Stimulated activated CD4-positive, alpha-beta T cell treated with anti-CD3 and anti-CD28 coated beads, Interleukin-12 subunit alpha, Interleukin-12 subunit beta, amount 100 ng/mL, for 24 hours (primary cell): Measurements from ENCODE around the gene PNKP.

Experiments used
- DNase-seq, 2 experiments: peaks; one replicate each; pipeline ENCODE4 v3.0.0-alpha.2; 2020; ENCODE audit warnings: low read depth in 2 of 2

Gene PNKP

DNA sequence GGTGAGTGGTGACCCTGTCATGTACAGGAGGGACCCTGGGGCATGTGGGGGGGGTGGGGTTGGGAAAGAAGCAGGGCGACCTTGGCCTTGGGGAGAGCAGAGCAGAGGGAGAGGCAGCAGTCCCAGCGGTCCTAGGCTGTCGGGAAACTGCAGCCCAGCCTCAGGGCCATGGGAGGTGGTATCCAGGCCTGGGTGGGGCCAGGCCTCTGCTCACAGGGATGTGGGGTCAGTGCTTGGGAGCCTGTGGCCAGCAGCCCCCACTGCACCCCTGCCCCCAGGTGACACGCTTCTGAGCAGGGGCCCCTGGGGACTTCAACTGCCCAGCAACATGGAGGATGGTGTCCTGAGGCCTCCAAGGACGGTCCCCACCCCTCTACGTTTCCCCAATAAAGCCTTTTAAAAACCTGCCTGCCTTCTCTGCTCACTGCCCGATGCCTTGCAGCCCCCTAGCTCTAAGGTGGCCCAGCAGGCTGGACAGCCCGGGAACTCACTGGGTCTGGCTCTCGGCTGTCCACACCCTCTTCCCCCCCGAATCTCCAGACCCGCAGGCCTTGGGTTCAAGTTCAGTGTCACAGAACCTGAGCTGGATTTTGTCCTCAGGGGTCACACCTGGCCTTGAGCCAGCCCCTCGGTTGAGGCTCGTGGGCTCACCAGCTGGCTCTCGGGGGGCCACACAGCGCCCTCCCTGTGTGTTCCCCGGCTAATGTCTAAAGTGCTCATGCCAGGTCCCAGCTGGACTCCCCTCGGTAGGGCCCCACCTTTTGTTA, 6.9 kb downstream of the PNKP start:
- DNase-seq = no peak

DNA sequence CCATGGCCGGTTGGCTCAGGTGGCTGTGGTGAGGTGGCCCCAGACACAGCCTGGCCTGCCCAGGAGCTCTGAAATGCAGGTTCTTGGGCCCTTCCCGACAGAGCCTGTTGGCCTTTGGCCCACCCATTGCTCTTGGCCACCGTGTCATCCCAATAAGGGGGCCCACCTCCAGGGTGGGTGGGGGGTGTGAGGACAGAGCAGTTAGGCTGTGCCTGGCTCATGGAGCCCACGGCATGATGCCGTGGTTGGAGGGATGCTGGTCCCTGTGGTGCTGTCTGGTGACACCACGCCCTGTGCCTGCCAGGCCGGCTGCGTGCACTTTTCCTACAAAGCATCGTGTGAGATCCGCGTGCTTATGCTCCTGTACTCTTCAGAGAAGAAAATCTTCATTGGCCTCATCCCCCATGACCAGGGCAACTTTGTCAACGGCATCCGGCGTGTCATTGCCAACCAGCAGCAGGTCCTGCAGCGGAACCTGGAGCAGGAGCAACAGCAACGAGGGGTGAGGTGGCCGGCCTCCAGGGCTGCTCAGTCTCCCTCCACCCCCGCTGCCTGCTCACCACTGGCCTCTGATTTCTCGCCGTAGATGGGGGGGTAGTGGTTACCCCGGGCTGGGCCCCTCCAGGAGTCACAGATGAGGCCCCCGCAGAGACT, 7.6 kb downstream of the PNKP start:
- no peak for DNase-seq

DNA sequence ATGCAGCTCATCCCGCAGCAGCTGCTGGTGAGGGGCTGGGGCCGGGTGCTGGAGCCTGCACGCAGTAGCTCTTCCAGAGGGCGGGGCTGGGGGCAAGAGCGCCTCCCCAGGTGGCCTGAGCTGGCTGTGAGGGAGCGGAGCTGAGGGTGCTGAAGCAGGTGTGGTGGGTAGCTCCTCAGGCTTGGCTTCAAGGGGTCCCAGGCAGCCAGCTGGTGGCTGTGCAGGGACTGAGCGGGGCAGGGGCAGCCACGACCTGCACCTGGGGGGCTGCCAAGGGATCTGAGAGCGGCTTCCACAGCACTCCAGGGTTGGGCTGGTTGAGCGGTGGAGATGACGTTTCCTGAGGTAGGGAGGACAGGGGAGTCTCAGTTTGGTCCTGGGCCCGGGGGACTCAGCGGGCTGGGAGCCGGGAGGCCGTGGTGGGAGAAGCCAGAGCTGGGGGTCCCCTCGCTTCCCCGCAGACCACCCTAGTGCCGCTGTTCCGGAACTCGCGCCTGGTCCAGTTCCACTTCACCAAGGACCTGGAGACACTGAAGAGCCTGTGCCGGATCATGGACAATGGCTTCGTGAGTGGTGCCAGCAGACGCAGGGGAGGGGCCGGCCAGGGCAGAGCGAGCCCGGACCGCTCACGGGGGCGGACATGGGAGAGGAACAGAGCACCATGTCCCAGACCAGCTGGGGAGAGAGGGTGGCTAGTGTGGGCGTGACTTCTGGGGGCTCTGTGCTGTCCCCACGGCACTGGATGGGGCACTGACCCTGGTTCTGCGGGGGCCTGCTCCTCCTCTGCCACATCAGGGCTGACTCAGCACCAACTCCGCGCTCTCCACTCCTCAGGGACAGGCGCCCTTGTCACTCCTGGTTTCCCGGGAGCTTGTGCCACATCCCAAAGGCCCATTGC, 9.0 kb downstream of the PNKP start:
- no peak for DNase-seq

DNA sequence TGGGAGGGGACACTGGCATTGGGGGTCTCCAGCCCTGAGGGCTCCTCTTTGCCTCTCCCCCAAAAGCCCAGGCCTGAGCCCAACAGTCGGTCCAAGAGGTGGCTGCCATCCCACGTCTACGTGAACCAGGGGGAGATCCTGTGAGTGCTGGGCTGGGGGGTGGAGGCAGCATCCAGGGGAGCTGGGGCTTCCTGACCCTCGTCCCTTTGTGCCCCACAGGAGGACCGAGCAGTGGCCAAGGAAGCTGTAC, 9.6 kb downstream of the PNKP start:
- no peak for DNase-seq

DNA sequence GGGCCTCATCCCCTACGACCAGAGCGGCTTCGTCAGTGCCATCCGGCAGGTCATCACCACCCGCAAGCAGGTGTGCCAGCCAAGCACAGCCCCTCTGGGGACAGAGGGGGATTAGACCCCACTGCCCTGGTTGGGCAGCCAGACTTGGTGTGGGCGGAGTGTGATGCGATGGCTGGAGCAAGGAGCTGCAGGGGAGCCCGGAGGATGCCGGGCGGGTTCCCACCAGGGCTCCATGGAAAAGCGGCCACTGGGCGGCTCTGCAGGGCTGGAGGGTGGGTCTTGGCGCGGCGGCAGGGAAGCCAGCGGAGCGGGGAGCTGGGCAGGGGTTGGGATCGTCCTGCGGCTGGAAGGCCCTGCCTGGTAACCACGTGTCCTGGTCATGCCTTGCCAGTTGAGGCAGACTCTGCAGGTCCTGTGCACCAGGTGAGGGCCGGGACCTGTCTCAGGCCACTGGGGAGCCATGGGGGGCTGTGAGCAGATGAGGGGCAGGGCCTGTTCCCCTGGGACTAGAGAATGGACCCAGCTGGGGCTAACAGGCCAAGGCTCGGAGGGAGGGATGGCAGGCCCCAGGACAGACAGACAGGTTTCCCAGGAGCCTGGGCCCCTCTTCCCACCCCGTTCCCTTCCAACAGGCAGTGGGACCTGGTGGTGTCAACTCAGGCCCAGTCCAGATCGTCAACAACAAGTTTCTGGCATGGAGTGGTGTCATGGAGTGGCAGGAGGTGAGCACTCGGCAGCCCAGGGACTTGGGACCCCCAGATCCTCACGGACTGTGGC, 10.1 kb downstream of the PNKP start:
- no peak for DNase-seq

DNA sequence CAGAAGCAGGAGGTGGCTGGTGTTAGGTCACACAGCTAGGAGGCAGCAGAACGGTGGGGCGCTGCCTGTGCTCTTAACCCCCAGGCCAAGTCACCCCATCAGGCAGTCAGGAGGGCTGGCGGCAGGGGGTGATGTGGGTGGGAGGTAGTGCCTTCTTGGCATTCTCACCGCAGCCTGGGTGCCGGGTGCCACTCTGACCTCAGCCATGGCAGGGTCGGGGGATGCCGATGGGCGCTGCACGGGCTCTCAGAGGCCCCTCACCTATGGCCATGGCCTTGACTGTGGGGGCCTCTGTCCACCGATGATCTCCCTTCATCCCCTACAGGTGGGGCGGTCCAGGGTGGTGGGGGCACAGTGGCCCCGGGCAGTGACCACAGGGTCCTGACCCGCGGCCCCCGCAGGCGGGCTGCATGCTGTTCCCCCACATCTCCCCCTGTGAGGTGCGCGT, 10.8 kb downstream of the PNKP start:
- DNase-seq = no peak

DNA sequence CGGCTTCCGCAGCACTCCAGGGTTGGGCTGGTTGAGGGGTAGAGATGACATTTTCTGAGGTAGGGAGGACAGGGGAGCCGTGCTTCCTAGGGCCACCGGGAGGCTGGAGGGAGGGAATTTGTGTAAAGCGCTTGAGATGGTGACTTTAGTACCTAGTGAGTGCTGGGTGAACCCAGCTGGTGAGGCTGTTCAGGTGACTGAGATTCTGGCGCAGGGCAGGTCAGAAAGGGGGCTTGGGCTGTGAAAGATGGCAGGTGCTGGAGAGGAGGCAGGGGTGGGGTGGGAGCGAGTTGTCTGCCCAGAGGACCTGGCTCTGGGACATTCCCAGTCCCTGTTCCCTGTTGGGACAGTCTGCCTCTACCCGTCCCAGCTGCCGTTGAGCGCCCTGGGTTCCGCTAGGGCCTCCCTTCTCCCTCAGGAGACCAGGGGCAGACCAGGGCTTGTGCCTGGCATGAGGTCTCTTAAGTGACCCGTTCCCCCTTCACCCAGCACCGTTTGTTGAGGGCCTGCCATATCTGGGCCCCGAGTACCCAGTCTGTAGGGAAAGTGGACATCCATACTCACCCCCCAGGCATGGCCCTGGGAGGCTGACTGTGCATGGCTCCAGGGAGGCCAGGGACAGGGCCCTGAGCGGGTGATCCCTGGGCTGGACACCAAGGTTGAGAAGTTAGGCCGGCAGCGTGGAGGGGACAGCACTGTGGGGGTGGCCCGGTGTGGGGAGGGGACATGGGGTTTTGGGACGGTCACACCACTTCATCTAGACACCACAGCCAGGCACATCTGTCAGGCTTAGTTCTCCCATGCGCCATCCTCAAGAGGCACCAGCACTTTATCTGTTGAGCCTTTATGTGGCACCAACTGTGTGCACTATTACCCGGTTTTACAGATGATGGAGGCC, 11.5 kb downstream of the PNKP start:
- DNase-seq = no peak

DNA sequence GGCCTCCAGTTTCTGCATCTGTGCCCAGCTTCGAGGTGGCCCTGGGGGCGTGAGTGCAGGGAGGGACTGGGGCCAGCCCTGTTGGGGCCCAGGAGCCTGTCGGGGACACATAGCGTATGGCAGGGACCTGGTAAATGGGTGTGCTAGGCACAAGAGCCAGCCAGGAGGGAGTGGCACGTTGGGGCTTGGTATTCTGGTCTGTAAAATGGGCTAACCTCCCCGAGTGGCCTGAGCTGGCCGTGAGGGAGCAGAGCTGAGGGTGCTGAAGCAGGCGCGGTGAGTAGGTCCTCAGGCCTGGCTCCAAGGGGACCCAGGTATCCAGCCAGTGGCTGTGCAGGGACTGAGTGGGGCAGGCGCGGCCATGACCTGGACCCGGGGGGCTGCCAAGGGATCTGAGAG, 12.1 kb downstream of the PNKP start:
- no peak for DNase-seq

DNA sequence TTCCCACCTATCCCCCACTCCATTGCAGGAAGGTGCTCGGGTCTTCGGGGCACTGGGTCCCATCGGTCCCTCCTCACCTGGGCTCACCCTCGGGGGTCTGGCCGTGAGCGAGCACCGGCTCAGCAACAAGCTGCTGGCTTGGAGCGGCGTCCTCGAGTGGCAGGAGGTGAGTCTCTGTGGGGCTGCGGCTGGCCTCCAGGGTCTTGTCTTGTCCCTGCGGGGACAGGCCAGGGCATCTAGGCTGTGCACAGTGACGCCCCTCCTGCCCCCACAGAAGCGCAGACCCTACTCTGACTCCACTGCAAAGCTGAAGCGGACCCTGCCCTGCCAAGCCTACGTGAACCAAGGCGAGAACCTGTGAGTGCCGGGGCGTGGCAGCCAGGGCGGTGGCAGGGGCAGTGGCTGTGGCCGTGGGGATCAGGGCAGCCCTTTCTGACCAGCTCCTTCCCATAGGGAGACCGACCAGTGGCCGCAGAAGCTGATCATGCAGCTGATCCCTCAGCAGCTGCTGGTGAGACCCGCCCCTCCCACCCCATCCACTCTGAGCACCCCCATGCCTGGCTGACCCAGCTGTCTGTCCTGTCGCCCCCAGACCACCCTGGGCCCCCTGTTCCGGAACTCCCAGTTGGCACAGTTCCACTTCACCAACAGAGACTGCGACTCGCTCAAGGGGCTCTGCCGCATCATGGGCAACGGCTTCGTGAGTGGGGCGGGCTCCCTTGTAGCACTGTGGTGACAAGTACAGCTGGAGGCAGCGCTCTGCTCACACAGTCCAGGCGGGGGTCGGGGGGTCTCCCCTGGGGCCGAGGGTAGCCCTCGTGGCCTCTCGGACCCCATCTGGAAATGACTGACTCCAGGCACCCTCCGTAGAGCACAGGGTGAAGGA, 12.8 kb downstream of the PNKP start:
- DNase-seq = no peak

DNA sequence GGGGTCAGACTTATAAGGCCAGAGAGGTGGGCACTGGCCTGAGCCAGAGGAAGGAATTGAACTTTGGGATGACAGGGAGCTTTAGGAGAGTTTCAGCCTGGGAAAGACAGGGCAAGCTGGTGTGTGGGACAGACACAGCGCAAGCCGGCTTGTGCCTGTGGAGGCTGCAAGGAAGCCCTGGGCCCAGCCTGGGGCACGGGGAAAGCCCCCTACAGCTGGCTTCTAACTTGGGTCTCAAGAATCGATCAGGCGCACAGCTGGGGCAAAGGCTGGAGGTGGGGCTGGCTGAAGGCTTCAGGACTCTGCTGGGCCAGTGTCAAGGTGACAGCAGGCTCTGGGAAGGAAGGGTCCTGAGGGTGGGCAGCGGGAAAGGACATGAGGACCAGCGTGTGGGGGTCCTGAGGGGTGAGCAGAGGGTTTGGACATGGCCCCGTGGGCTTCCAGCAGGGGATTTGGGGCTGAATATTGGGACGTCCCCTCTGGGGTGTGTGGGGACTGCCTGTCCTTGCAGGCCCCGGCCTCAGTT, 13.5 kb downstream of the PNKP start:
- no peak for DNase-seq

DNA sequence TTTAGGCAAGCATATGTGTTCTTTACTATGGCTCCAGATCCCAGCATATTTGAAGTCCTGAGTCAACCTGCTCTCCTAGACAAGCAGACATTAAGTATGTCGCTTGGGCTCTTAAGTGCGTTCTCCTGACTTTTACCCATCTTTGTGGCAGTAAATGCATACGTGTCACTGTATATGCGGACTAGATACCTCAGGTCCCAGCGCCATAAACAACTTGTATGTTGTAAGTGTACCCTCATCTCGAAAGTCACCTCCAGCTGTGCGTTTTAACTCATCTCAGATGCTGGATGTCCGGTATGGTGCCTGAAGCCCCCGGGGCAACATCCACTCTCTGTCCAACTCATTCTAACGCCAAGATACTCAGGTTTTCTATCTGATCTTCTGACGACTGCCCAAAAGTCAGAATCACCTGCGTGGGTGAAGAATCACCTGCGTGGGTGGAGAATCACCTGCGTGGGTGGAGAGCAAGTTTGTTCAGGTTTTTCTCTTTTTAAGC, 14.7 kb downstream of the PNKP start:
- DNase-seq = no peak

DNA sequence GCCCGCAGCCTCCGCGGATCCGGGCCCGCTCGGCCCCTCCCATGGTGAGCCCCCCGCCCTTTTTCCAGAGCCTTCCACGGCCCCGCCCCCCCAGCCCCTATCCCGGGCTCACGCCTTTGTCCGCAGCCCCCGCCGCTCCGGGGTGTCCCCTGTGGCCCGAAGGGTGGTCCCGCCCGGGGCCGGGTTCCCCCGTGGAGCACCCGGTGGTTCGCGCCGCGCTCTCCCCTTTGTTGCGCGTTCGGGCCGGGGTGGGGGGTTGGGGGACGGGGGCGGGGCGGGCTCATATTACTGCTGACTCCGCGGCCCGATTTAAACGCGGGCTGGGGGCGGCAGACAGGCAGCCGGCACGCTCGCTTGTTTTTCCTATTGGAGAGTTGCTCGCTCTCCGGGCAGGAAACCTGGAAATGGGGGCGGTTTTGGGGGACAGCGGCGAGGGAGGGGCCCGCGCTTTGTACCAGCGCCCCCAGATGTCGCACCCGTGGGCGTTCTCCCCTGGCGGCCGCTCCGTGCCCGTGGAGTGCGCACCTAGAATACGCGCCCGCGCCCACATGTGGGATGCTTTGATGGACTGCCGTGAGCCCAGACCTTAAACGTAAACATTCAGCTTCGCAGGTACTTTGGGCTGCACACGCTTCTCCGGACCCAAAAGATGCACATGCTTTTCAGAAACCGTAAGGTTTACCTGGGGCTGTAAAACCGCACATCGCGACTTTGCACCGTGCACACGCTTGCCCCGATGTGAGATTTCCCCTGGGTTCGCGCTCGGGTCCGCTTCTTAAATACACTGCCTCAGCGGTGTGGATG, 15.7 kb downstream of the PNKP start:
- no peak for DNase-seq

DNA sequence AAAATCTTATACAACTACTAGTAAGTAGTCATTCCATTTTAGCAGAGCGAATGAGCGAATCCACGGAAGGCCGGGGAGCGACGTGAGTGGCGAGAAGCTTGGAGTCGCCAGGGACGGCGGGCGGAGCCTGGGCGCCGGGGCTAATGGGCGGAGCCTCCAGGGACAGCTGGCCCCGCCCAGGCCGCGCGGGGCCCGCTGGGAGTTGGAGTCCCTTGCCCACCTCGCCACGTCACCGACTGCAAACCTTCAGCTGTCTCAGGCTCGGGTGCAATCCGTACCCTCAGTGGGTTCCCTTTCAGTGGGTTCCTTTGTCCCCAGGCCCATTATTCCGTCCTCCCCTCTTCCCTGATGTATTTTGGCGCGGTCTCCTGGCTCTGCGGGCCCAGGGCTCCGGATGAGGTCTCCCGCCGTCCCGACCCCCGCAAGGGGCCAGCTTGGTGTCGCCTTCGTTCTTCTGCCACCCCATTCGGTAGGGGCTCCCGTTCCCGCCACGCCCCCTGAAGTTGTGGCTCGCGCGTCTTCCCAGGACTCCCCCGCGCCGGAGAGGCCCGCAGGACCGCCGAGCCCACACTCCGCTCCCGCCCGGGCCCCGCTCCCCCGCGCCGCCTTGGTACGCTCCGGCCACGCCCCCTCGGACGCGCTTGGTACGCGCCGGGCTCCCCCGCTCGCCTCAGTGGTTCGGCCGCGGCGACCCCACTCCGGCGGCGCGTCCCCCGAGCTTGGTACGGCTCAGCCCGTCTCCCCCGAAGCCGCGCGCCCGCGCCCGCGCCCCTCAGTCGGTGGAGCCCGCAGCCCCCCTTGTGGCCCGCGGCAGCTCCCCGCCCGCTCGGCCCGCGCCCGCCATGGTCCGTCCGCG, 16.7 kb downstream of the PNKP start, which contains the start of gene PTOV1:
PTOV1 (plus strand) TSS at position 673 of the 856 bp plus-strand sequence.
- peak; percentile 78 to 84 for DNase-seq

DNA sequence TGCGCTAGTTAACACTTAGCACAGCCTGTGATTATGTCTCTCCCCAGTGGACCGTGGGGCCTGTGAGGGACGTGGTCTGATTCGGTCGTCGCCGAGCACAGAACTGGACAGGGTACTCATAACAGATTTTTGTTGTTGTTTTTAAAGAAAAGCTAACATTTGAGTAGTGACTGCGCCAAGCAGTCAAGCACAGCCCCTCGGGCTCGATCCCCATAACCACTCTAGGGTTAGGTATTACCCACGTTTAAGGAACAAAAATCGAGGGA, 17.2 kb downstream of the PNKP start:
- DNase-seq = no peak

DNA sequence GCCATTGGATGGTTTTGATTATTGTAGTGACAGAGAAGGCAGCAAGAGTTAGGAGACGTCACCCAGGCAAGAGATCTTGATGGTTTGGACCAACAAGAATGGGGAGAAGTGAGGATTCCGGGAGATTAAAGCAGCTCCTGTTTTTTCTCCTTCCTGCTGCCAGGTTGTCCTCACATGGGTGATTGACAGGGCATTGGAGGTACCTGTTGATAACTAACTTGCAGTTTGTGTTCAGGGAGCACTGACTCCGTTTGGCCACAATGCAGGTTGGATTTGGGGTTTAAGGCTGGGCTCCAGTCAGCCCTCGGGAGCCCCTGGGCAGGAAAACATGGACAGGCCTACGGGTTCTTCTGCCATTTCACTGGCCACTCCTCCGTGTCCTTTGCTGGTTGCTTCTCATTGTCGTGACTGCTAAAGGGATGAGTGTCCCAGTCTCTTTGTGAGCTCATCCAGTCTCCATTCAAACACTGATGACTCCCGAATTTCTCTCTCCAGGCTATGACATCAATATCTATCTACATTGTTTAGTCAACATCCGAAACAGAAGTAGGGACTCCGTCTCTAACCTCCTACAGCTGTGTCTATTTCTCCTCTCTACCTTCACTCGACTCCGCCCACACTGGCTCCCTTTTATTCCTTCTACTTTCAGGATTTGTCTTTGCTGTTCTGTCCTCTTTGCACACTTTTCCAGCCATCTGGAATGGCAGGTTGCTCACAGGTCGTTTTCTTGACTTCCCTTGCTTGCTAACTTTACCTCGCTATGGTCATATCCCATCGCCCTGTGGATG, 17.7 kb downstream of the PNKP start:
- DNase-seq = no peak

DNA sequence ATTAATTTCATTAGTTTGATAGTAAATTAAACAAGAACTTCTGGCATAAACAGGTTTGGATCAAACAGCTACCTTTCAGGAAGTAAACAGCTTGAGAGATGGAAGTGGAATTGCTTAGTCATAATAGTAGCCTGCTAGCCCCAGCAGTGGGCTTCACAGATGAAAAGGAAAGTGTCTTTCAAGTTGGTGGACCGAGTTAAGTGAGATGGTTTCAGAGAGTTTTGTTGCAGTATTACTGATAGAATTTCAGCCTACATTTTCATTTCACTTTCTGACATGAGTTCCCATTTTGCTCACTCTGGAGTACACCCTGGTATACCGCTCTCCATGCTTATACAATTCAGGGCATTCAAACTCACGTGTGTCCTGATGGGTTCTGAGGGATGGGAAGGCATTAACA, 18.4 kb downstream of the PNKP start:
- no peak for DNase-seq
